ENCODE measurements around the gene RNF141.

GRCh38 chr11:10551290-10551592, 10.3 kb upstream of the RNF141 start:
- TF ChIP-seq CTCF (IDR thresholded peaks at IDR 0.05) = no peak
- no peak for TF ChIP-seq POLR2A (IDR thresholded peaks at IDR 0.05)
